NCI-H345 (cell line): ENCODE measurements around the gene PPP3CA.
"Not testable (repeated sequence)": the region's sequence is repeated elsewhere in the genome, so short reads cannot be mapped to it uniquely, and the experiment has no call there.

ENCODE experiments used
- DNase-seq: peaks from one replicate; lab custom pipeline; 2025; lab: John Stamatoyannopoulos, UW

PPP3CA gene

DNA sequence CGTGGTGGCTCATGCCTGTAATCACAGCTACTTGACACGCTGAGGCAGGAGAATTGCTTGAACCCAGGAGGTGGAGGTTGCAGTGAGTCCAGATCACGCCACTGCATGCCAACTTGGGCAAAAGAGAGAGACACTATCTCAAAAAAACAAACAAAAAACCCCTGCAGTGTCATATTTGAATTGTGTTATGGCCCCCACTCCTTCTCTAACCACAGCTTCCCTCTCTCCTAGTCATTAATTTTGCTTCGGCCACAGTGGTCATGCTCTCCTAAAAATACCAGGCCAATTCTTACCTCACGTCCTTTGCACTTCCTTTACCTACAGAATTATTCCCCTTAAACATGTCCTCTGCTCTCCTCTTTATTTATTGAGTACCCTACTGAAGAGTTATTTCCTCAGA lies 206.1 kb downstream of the PPP3CA start:
- DNase-seq: no peak

DNA sequence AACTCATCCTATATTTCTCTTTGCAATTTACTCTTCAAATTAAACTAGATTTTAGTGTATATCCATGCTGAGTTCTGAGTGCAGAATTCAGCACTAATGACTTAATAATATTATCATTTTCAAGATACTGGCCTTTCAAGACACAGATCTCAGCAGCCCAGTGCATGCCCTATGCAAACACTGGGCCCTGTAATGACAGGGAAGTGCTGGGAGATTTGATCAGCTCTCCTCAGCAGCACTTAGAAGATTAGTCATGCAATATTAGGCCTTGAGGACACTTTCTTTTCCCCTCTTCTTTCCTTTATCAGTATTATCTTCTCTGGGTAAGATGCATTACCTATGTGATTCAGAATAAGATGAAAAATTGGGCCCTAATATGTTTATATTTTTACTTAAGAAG lies 207.1 kb downstream of the PPP3CA start:
- DNase-seq: no peak

DNA sequence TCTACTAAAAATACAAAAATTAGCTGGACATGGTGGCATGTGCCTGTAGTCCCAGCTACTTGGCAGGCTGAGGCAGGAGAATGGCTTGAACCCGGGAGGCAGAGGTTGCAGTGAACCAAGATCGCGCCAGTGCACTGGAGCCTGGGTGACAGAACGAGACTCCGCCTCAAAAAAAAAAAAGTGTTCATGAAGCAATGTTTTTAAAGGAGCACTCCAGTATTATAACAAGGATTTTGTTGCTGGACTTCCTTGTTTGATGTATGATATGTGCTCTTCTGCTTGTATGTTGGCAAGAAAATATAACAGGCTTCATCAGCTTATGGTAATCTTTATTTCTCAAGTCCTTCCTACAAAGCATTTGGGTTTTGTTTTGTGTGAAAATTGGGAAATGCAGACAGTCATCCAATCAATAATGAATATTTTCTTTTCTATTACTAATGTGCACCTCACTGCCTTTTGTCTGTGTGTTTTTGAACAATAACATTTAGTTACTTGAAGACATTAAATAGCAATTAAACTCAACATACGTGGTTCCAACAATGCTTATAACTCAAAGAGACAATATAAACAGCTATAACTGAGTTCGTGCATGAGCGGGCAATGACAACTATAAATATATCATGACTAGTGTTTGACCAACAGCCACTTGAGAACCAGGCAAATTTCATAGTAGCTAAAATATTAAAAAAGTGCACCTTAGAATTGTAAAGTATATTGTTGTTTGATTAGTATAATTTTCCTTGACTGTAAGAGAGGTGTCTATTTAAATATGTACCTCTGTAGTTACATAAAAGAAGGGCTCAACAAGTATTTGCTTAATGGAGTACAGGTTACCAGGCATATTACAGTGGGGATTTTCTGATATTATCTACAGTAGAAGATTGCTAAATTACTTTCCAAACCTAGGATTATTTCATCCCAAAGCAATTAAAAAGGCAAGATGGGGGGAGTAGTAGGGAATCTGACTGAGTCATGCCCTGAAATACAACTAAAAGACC lies 210.7 kb downstream of the PPP3CA start:
- peak; percentile 15 for DNase-seq

DNA sequence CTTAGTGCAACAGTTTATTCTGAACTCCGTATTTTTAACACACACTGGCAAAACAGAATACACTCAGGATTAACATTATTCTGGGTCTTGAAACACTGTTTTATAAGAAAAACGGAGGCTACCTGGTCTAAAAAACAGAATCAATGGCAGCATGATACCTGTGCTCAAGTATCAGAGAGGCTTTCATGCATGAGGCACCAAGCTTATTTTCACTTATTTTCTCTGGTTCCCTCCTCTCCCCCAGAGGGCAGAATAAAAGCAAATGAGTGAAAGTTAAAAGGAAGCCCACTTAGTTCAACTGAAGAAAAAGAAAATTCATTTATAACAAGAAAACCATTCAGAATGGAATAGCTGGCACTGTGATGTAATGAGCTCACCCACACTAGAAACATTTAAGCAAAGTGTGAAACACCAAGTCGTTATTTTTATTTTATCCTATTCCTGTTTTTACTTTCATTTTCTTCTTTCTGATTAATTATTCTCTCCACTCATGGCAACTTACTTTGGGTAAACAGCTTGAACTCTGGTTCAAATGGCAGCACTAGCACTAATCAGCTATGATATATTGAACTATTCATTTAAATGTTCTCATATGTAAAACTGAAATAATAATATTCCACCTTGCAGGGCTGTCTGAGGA lies 211.8 kb downstream of the PPP3CA start:
- DNase-seq: no peak

GRCh38 chr4:101131058-101131457 lies 216.3 kb downstream of the PPP3CA start:
- not testable (repeated sequence) for DNase-seq

DNA sequence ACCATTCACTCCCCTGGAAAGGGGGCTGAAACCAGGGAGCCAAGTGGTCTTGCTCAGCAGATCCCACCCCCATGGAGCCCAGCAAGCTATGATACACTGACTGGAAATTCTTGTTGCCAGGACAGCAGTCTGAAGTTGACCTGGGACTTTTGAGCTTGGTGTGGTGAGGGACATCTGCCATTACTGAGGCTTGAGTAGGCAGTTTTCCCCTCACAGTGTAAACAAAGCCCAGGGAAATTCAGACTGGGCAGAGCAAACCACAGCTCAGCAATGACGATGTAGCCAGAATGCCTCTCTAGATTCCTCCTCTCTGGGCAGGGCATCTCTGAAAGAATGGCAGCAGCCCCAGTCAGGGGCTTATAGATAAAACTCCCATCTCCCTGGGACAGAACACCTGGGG lies 218.4 kb downstream of the PPP3CA start:
- not testable (repeated sequence) for DNase-seq

DNA sequence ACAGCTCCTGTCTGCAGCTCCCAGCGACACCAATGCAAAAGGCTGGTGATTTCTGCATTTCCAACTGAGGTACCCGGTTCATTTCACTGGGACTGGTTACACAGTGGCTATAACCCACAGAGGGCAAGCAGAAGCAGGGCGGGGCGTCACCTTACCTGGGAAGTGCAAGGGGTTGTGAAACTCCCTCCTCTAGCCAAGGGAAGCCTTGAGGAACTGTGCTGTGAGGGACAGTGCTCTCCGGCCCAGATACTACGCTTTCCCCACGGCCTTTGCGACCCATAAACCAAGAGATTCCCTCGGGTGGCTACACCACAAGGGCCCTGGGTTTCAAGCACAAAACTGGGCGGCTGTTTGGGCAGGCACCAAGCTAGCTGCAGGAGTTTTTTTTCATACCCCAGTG lies 218.9 kb downstream of the PPP3CA start:
- DNase-seq: no peak

- no peak for DNase-seq
These were observed 220.0 kb downstream of the PPP3CA start for GRCh38 chr4:101127176-101127790.

GRCh38 chr4:101126059-101126458 lies 221.3 kb downstream of the PPP3CA start:
- DNase-seq: no peak

DNA sequence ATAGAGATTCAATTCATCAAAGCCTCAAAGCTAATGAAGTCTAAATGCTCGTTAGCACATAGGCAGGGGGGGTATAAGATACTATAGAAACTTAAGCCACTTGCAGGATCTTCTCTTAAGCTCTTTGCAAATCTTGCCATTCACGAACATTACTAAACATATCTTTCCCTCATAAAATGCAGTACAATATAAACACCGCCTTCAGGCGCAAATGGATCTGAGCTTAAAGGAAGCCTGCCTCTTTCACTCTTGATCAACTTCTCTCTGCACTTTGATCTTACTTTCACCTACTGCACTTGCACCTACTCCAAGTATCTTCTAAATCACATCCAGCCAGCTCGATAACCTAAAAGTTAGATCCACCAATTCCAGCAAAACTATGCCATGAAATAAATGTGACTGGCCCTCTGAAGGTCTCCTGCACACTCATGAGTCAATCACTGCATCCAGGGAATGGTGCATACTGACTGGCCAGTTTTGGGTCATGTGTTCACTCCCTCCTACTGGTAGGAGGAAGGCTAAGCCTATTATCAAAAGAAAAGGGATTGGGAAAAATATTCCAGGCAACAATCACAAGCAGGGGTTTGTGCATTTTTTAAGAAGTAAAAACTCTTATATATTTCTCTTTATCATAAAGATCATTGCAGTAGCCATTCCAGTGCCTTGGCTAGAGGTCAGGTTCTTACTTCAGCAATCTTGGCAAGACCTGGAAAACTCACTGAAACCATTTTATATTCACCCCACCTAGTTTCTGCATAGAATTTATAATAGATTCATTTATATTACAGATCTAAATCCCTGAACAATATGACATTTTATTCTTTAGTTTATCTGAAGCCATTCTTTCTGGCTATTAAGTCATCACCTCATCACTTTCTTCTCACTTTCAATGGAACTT lies 222.0 kb downstream of the PPP3CA start:
- no peak for DNase-seq

DNA sequence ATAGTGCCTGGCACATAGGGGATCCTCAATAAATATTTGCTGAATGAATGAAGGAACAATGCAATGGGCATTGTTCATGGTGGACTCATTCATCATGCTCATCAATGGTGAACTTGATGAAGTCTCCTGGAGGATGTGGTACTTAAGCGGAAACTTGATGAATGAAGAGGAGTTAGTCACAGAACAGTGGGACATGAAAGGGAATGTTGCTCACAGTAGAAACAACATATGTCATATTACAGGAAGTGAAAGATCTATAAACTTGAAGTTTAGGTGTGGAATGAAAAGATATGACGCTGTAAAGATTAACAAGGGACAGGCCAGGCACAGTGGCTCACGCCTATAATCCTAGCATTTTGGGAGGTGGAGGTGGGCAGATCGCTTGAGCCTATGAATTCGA lies 224.1 kb downstream of the PPP3CA start:
- DNase-seq: no peak

- DNase-seq: no peak
These were observed 225.3 kb downstream of the PPP3CA start for GRCh38 chr4:101122019-101122418.

DNA sequence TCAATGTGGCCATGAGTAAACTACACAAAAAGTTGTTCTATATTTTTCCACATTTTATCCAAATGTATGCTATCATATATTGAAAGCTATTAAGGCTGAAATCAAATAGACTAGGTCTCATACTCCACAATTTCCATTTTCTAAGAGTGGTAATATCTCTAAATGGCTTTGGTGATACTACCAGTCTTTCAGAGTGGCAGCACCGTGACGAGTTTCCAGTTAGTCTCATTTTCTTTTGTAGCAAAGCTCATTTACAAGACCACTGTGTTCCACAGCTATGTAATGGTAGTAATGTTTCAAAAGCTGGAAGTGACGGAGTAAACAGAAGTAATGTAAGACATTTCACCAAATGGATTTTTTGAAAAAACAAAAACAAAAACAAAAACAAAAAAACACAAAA lies 228.2 kb downstream of the PPP3CA start:
- DNase-seq: no peak

DNA sequence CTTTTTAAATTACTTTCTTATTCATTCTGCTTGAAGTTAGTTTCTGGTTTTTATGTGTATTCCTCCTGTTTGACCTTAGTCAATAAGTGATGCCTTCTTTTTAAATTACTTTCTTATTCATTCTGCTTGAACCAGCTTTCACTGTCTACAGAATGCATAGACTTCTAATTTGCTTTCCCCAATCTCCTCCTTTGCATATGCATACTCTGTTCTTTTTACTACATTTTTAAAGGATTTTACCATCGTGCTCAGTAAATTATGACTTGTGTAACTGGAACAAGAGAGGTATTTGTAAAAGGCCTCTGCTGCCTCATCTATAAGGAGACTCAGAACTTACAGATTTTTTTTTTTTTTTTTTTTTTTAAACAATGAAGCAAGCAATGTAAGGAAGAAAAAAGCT lies 228.7 kb downstream of the PPP3CA start:
- no peak for DNase-seq

DNA sequence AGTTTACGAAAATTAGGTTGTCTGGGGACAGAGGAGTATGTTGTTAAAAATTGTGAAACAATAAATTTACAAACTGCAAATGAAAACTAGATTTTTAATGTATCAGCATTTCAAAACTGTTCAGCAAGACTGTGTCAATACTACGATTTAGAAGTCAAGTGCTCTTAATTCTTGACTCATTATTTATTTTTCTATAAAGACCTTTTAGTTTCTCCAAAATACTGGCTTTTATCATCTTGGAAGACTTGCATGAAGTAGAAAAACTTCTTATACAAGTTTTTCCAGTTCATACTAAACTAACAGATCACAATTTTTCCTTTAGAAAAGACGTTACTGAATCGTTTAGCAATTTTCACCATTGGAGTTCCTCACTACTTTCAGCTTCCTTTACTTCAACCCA lies 231.4 kb downstream of the PPP3CA start:
- no peak for DNase-seq

DNA sequence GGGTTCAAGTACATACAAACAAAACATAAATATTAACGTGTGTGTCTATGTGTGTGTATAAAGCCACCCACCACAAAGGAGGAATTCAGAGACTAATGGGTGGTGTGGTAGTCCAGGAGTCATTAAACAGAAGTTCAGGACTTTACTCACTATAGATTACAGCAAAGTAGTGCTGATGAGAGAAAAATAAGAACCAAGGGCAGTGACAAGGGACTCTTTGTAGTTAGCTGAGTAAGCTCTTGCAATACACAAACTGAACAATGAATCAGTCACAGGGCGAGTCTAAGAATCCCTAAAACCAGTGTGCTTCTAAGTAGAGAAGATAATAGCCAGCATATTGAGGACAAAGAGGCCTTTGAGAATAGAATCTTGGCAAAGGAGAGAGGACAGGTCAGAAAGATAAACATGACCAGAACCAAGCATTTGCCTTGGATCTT lies 232.4 kb downstream of the PPP3CA start:
- no peak for DNase-seq

DNA sequence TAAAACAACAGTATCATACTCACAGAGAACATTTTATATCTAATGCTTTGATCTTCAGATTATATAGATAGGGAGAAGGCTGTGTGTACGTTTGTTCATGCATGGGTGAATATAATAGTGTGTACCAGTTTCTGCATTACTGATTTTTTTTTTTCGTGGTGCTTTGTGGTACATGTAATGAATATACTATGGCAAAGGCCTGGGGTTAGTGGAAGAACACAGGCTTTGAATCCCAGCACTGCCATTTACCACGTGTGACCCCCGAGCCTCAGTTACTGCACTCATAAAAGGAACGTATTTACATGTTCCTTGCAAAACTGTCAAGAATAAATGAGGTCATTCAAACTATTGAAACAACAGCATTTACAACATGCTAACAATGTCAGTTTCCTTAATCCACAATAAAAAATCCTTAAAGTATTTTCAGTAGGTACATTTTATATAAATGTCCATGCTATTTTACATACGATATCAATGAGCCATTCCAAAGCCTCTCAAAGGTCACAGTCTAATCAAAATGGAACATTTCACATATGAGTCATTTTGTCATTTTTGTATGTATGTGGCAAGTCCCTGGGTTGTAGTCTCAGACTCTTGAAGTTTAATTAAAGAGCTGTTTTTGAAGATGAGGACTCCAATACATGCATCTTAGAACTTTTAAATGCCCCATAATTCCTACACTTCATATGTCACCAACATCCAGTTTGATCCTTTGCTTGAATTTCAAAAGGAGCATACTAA lies 242.8 kb downstream of the PPP3CA start:
- DNase-seq: no peak

- no peak for DNase-seq
These were observed 243.8 kb downstream of the PPP3CA start for GRCh38 chr4:101103381-101104142.

- DNase-seq: no peak
These were observed 245.1 kb downstream of the PPP3CA start for GRCh38 chr4:101102114-101102742.

GRCh38 chr4:101101072-101101471 lies 246.3 kb downstream of the PPP3CA start:
- DNase-seq: no peak
